C4-2B (cell line): Measurements from ENCODE around the gene LRP2.

Experiments used
- CTCF ChIP-seq: fragments of 450-650 bp; conservative IDR thresholded peaks from 2 replicates; pipeline ENCODE4 v1.5.1; 2017; ENCODE audit warnings: mild to moderate bottlenecking
- ZFX ChIP-seq: fragments of 450-650 bp; IDR thresholded peaks from 2 replicates; pipeline ENCODE4 v1.6.1; 2017

DNA sequence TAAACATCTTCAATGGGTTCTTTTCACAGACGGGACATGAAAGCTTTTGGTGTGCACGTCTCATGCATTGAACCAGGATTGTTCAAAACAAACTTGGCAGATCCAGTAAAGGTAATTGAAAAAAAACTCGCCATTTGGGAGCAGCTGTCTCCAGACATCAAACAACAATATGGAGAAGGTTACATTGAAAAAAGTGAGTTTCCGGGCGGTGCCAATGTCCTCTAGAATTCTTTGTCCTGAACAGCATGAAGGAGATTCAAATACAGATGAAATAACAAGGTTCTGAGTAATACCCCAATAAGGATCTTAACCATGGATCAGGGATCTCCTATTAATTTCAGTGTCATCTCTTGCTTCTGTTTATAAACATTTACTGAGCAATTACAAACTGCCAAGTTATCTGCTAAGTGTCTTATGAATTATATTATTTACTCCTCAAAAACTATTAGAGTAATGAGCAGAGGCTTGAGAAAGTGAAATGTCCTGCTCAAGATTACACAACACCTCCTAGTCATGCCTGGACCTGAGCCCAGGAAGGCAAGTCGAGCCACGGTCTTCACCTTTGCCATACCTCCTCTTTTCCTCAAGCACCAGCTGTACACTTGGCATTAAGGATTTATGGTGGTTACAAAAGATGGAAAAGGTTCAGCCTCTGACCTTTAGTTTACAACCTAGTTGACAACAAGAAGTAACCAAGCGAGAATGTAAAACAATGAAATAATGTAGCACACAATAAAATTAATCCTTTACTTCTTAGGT is 270.4 kb downstream of the LRP2 start:
- no peak for TF ChIP-seq CTCF
- no peak for TF ChIP-seq ZFX
